SK-MEL-5 (cell line): ENCODE measurements around the gene LMO1. TPM values are rescaled to one million over a fixed set of nuclear protein-coding genes. Genes with fewer than 3 reads are reported as not detected.
A peak's percentile ranks its signal among the peaks of the same experiment; 100 is the strongest.

ENCODE experiments used
- DNase-seq: peaks from one replicate; pipeline ENCODE4 v3.0.0-alpha.2; 2016; ENCODE audit warnings: low read depth, low spot score
- in situ Hi-C: cut with HindIII; loops from 2 replicates; pipeline ENCODE4 v1.10.0; 2016; ENCODE audit warnings: low sequenced_read_pairs, high pct_unique_total_duplicates, low pct_unique_long_range_greater_than_20kb
- total RNA-seq: library from RNA; depleted of rRNA; stranded (reverse); fragments of >200 nt; shearing (Covaris generic); gene quantifications from 2 replicates; pipeline ENCODE4 v1.2.3, GENCODE V29; 2014

Gene LMO1
- total RNA-seq, 1 experiment from 2014 or later: not detected

- in situ Hi-C loops: no loop called here
- DNase-seq: peak; percentile 95
These were observed 40.2 kb downstream of the LMO1 start for GRCh38 chr11:8223513-8223900.

- no peak for DNase-seq
- in situ Hi-C loops: no loop called here
These were observed 40.7 kb downstream of the LMO1 start for GRCh38 chr11:8222820-8223512.

GRCh38 chr11:8221917-8222495, 41.7 kb downstream of the LMO1 start:
- DNase-seq: no peak
- in situ Hi-C loops: no loop called here

GRCh38 chr11:8221046-8221723, 42.5 kb downstream of the LMO1 start:
- DNase-seq: no peak
- in situ Hi-C loops: no loop called here

GRCh38 chr11:8220261-8221045, 43.2 kb downstream of the LMO1 start:
- in situ Hi-C loops: no loop called here

GRCh38 chr11:8219257-8220021, 44.2 kb downstream of the LMO1 start:
- DNase-seq: peak; percentile 77
- in situ Hi-C loops: no loop called here

More at GRCh38 chr11:8220261-8221045, 43.2 kb downstream of the LMO1 start:
- no peak for DNase-seq

- DNase-seq: peak; percentile 14
- in situ Hi-C loops: no loop called here
These were observed 44.8 kb downstream of the LMO1 start for GRCh38 chr11:8218840-8219239.

- in situ Hi-C loops: no loop called here
- no peak for DNase-seq
These were observed 45.3 kb downstream of the LMO1 start for GRCh38 chr11:8218409-8218808.

- no peak for DNase-seq
- in situ Hi-C loops: no loop called here
These were observed 45.8 kb downstream of the LMO1 start for GRCh38 chr11:8217926-8218325.

GRCh38 chr11:8217136-8217535, 46.5 kb downstream of the LMO1 start:
- DNase-seq: no peak
- in situ Hi-C loops: no loop called here

- peak; percentile 68 for DNase-seq
- in situ Hi-C loops: no loop called here
These were observed 50.3 kb downstream of the LMO1 start for GRCh38 chr11:8213376-8213775.

GRCh38 chr11:8209208-8209807, 54.4 kb downstream of the LMO1 start:
- DNase-seq: peak; percentile 50

GRCh38 chr11:8207080-8208000, 56.3 kb downstream of the LMO1 start:
- no peak for DNase-seq

More at GRCh38 chr11:8209208-8209807, 54.4 kb downstream of the LMO1 start:
- in situ Hi-C loops: no loop called here

GRCh38 chr11:8206251-8207079, 57.2 kb downstream of the LMO1 start:
- DNase-seq: no peak
- in situ Hi-C loops: no loop called here

More at GRCh38 chr11:8207080-8208000, 56.3 kb downstream of the LMO1 start:
- in situ Hi-C loops: no loop called here

- DNase-seq: no peak
- in situ Hi-C loops: no loop called here
These were observed 58.1 kb downstream of the LMO1 start for GRCh38 chr11:8205566-8205965.
